Fibroblast of mammary gland (primary cell): ENCODE measurements around the gene ZDHHC7.

ENCODE experiments used
- DNase-seq: peaks from one replicate; pipeline ENCODE4 v3.0.0-alpha.2; 2010; ENCODE audit warnings: low read depth
- H3K4me3 ChIP-seq: 2 replicates; pipeline ENCODE4 v1.5.1; 2011; ENCODE audit warnings: low read depth, mild to moderate bottlenecking, low read length, moderate library complexity; ENCODE audit not compliant: control insufficient read depth
- TF ChIP-seq, protein P1 (sequence below): conservative IDR thresholded peaks from 2 replicates; pipeline ENCODE4 v1.5.1; 2011; ENCODE audit warnings: low read depth, low read length, inconsistent platforms; ENCODE audit not compliant: control insufficient read depth, insufficient read depth

Gene ZDHHC7

DNA sequence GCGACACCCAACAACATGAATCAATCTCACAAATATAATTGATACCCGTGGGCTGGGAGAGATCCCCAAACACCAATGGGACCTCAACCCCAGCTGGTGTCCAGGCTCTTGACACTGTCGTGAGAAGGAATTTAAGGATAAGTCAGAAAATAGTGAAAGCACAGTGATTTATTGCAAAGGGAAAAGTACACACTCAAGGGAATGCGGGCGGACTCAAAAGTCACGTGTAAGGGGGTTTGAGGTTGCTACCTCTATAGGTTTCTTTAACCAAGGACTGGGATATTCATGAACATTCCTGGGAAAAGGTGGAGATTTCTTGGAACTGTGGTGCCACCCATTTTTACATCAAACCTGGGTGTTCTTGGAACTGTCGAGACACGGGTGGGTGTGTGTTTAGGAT is 6.3 kb upstream of the ZDHHC7 start:
- TF ChIP-seq, protein P1, sequence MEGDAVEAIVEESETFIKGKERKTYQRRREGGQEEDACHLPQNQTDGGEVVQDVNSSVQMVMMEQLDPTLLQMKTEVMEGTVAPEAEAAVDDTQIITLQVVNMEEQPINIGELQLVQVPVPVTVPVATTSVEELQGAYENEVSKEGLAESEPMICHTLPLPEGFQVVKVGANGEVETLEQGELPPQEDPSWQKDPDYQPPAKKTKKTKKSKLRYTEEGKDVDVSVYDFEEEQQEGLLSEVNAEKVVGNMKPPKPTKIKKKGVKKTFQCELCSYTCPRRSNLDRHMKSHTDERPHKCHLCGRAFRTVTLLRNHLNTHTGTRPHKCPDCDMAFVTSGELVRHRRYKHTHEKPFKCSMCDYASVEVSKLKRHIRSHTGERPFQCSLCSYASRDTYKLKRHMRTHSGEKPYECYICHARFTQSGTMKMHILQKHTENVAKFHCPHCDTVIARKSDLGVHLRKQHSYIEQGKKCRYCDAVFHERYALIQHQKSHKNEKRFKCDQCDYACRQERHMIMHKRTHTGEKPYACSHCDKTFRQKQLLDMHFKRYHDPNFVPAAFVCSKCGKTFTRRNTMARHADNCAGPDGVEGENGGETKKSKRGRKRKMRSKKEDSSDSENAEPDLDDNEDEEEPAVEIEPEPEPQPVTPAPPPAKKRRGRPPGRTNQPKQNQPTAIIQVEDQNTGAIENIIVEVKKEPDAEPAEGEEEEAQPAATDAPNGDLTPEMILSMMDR, result no peak
- H3K4me3 ChIP-seq, result no peak overlapping the region
- DNase-seq, result no peak

DNA sequence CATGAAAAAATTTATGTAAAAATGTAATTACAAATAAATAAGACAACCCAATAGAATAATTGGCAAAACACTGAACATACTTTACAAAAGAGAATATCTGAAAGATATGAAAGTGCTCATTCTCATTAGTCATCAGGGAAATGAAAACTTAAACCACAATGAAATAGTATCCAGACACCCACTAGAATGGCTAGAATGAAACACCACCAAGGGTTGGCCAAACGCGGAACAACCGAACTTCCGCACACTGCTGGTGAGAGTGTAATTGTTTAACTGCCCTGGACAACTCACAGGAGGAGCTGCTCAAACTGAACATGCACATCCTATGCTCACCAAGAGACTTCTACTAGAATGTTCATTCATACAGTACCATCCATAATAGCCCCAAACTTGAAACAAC is 5.8 kb upstream of the ZDHHC7 start:
- H3K4me3 ChIP-seq, result no peak overlapping the region
- TF ChIP-seq, protein P1, result no peak
- peak; percentile 61 for DNase-seq

DNA sequence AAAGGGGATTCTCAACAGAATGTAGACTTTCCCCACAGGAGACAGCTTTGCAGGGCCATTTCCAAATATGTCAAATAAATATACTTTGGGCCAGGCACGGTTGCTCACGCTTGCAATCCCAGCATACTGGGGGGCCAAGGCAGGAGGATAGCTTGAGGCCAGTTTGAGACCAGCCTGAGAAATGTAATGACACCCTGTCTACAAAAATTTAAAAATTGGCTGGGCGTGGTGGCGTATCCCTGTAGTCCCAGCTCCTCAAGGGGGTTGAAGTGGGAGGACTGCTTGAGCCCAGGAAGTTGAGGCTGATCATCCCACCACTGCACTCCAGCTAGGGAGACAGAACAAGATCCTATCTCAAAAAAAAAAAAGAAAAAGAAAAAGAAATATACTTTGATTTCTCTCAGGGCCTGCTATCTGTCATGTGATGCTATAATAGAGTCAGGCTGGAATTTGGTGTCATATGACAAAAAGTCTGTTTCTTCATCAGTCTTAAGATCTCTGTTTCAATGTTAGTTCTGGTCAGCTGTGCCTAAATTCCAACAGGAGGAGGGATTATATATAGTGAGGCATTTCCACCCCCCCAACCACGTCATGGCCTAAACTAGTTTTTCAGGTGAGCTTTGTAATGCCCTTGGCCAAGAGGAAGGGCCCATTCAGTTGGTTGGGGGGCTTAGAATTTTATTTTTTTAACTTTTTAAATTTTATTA is 4.3 kb upstream of the ZDHHC7 start:
- H3K4me3 ChIP-seq, result no peak overlapping the region
- no peak for DNase-seq
- TF ChIP-seq, protein P1, result no peak

DNA sequence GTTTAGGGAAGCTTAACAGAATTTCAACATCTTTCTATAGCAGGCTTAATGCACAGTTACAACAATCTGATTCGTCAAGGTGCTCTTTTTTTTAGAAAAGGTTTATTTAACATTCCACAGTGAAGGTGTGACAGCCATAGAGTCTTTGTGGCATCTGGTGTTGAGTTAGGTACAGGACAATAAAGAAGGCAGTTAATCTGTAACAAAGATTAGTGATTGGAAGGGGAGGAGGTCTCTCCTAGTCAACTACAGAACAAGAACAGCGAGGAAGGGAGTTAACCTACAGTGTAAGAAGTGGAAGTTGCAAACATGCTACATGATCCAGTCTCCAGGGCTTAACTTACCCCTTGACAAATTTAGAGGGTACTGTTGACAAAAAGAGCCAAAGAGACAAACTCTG is 3.0 kb upstream of the ZDHHC7 start:
- TF ChIP-seq, protein P1, result no peak
- DNase-seq, result no peak
- H3K4me3 ChIP-seq, result no peak overlapping the region

DNA sequence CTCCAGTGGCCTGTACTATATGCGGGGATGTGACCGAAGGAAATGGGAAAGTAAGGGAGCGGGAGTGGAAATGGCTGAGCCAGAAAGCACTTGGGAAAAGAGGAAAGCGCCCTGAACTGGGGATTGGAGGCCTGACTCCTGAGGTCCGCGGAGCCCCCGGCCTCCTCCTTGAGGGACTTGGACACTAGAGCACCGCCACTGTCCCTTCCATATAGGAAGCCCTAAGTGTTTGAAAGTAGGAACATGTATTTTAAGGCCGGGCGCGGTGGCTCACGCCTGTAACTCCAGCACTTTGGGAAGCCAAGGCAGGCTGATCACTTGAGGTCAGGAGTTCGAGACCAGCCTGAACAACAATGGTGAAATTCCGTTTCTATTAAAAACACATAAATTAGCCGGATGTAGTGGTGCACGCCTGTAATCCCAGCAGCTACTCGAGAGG is 530 bp upstream of the ZDHHC7 start:
- TF ChIP-seq, protein P1, result no peak
- no peak for DNase-seq
- peak overlapping the region; percentile 79 for H3K4me3 ChIP-seq

DNA sequence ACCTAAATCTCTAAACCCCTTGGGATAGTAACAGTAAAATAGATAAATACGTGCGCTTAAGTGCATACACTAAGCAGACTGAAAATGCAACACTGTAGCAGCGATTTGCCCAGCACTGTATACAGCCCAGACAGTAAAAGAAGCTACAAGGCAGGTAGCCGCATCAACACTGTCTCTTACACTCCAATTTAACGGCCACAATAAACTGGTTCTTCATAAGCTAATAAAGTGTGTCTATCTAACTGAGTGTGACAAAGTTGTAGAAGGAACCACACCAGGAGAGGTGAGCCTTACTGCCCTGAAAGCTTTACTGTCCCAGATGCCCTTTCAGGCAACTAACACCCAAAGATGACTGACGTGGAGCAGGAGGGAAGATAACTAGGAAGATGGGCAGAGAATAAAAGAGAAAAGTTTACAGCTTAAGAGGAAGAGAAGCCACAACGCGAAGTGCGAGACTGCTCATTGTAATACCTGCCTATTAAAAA is 847 bp downstream of the ZDHHC7 start:
- no peak for DNase-seq
- TF ChIP-seq, protein P1, result no peak
- H3K4me3 ChIP-seq, result peak overlapping the region; percentile 79

DNA sequence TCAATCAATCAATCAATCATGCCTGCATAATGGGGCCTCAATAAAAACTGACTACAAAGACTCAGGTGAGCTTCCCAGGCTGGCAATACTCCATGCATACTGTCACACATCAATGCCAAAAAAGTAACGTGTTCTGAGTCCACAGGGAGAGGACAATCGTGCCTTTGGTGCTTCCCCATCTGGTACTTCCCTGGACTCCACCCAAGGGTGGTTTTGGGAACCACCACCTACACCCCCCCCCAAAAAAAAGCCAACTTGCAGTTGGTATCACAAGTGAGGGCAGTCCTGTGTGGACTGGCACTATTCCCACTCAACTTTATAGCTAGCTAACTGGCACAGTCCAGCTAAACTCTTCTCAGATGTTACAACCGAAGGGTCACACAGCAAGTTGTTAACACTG is 3.1 kb downstream of the ZDHHC7 start:
- no peak for DNase-seq
- TF ChIP-seq, protein P1, result no peak
- H3K4me3 ChIP-seq, result no peak overlapping the region
